Esophagus squamous epithelium (tissue), 4 donors: ENCODE data around the gene DYRK1A.

Experiments
- CTCF ChIP-seq, 6 experiments: fragments of 450-650 bp in 4 of 6; fragments of 200-600 bp in 2 of 6; sonication (generic) in 2 of 6; IDR thresholded peaks; one replicate each; pipeline ENCODE4 v1.5.1; 2016 to 2019; ENCODE audit warnings: antibody characterized with exemption in 6 of 6, mild to moderate bottlenecking in 4 of 6, moderate library complexity in 4 of 6
- POLR2A ChIP-seq, 4 donors: fragments of 450-650 bp; IDR thresholded peaks; one replicate each; pipeline ENCODE4 v1.6.1; 2017; ENCODE audit warnings: antibody characterized with exemption in 4 of 4, mild to moderate bottlenecking in 4 of 4, moderate library complexity in 3 of 4

- TF ChIP-seq CTCF (IDR thresholded peaks at IDR 0.05) (no peak), POLR2A (IDR thresholded peaks at IDR 0.05) (no peak)
These were observed 1.9 kb upstream of the DYRK1A start for GRCh38 chr21:37364722-37365121.
